Muscle layer of duodenum (tissue), 2 donors: ENCODE measurements around the gene SLIT1.

Experiments used
- H3K27ac ChIP-seq: one replicate; pipeline ENCODE4 v1.7.0; 2013; ENCODE audit warnings: mild to moderate bottlenecking, low read length
- H3K27me3 ChIP-seq: one replicate; pipeline ENCODE4 v1.7.0; 2013; ENCODE audit warnings: low read depth, mild to moderate bottlenecking, control low read depth, low read length
- H3K36me3 ChIP-seq, 2 donors: one replicate each; pipeline ENCODE4 v1.7.0; 2013; ENCODE audit warnings: low read length in 2 of 2, control low read depth in 1 of 2, mild to moderate bottlenecking in 1 of 2; ENCODE audit not compliant: insufficient read depth in 2 of 2, control insufficient read depth in 1 of 2
- H3K4me1 ChIP-seq, 2 donors: one replicate each; pipeline ENCODE4 v1.7.0; 2013; ENCODE audit warnings: low read length in 2 of 2, mild to moderate bottlenecking in 2 of 2, control low read depth in 1 of 2, moderate library complexity in 1 of 2; ENCODE audit not compliant: insufficient read depth in 2 of 2, control insufficient read depth in 1 of 2
- H3K4me3 ChIP-seq, 2 donors: one replicate each; pipeline ENCODE4 v1.7.0; 2013; ENCODE audit warnings: low read length in 2 of 2, low read depth in 1 of 2, mild to moderate bottlenecking in 1 of 2
- H3K9me3 ChIP-seq, 2 donors: one replicate each; pipeline ENCODE4 v1.7.0; 2013; ENCODE audit warnings: low read length in 2 of 2, control low read depth in 1 of 2, mild to moderate bottlenecking in 1 of 2; ENCODE audit not compliant: control insufficient read depth in 1 of 2
- donor health status: healthy.

SLIT1 gene

DNA sequence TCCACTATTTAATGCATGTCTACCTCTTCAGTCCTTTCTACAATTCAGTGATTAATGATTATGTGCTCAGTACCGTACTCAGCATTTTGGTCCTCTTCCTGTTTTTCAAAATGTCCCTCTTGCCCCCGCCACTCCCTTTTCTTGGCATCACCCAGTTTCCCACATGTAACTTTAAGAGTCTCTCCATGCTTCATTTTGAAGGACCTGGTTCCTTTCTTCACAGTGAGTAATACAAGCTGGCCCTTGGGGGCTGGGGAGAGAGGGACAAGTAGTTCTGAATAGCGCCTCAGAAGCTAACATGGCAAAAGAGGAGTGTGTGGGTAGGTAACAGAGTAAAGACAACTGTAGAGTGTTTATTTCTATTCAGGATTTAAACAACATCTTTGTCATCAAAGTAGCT lies 34.6 kb upstream of the SLIT1 start:
- Histone ChIP-seq H3K4me1 (no peaks in the 10 kb centered on the region), H3K36me3 (peaks cover 1 to 16% of the 10 kb centered on the region in 2 donors), H3K27me3 (no peaks in the 10 kb centered on the region), H3K27ac (no peak overlapping the region), H3K9me3 (no peaks in the 10 kb centered on the region), H3K4me3 (no peak overlapping the region)

GRCh38 chr10:97217299-97217698 lies 31.5 kb upstream of the SLIT1 start:
- H3K9me3 ChIP-seq, result no peaks in the 10 kb centered on the region
- no peak overlapping the region for H3K4me3 ChIP-seq
- H3K27me3 ChIP-seq, result no peaks in the 10 kb centered on the region
- no peak overlapping the region for H3K27ac ChIP-seq
- H3K4me1 ChIP-seq, result no peaks in the 10 kb centered on the region
- H3K36me3 ChIP-seq, result no peaks in the 10 kb centered on the region

DNA sequence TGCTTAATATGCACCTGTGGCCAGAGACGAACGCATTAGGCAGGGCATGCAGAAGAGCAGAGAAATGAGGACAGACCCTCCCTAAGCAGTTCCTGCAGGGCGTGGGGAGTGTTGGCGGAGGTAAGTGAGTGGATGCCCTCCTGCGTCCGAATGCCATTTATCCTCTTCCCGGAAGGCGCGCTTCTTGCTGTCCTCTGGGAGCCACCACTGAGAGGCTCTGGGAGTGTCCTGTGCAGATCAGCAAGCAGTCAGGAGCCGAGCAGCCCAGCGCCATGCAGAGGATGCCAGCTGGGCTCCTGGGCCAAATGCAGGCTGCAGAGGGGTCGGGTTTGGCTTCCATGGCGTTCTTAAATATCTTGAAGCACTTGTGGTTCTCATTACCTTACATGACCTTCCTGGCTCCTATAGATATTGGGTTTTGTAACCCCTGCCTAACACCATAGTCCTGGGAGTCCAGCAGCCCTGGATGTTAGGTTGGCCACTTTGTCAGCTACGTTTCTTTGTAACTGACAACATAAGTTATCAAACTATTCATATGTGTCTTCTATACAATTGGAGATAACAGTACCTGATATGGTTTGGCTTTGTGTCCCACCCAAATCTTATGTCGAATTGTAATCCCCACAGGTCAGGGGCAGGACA lies 30.0 kb upstream of the SLIT1 start:
- no peaks in the 10 kb centered on the region for H3K27me3 ChIP-seq
- H3K36me3 ChIP-seq, result no peaks in the 10 kb centered on the region
- H3K27ac ChIP-seq, result no peak overlapping the region
- H3K4me3 ChIP-seq, result no peak overlapping the region
- no peaks in the 10 kb centered on the region for H3K4me1 ChIP-seq
- no peaks in the 10 kb centered on the region for H3K9me3 ChIP-seq

DNA sequence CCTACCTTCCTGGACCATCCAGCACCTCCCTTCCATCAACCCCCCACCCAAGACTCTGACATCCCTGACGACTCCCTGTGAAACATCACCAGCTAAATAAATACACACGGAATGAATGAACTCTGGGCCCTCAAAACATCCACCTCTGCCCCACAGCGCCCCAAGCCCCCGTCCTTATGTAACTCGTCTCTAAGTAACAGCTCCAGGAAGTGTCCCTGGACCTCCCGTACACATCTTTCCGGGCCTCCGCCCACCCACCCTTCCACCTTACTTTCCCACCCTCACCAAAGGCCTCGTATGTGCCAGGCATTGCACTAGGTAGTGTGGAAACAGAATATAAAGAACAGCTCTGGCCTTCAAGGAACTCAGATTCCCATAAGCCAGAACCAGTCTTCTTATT lies 27.7 kb upstream of the SLIT1 start:
- no peaks in the 10 kb centered on the region for H3K27me3 ChIP-seq
- H3K4me3 ChIP-seq, result no peak overlapping the region
- no peaks in the 10 kb centered on the region for H3K9me3 ChIP-seq
- H3K4me1 ChIP-seq, result no peaks in the 10 kb centered on the region
- H3K27ac ChIP-seq, result no peak overlapping the region
- H3K36me3 ChIP-seq, result no peaks in the 10 kb centered on the region

DNA sequence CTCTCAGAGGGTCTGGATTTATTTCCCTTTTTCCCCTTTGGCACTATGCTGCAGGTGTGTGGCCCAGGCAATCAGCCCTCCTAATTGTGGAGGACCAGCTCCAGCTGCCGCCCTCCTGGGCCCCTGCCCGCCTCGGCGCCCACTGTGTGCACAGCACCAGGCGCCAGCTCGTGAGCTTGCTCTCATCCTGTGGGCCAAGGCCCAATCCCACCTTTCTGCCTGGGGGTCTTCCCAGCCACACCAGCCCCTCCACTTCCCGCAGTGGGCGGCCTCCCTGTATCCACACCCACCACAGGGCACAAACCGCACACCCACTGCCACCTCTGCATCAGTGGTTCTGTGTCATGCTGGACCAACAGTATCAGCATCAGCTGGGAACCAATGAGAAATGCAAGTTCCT lies 25.5 kb upstream of the SLIT1 start:
- H3K9me3 ChIP-seq, result no peaks in the 10 kb centered on the region
- no peak overlapping the region for H3K27ac ChIP-seq
- no peaks in the 10 kb centered on the region for H3K27me3 ChIP-seq
- H3K4me1 ChIP-seq, result no peaks in the 10 kb centered on the region
- no peaks in the 10 kb centered on the region for H3K36me3 ChIP-seq
- H3K4me3 ChIP-seq, result no peak overlapping the region

DNA sequence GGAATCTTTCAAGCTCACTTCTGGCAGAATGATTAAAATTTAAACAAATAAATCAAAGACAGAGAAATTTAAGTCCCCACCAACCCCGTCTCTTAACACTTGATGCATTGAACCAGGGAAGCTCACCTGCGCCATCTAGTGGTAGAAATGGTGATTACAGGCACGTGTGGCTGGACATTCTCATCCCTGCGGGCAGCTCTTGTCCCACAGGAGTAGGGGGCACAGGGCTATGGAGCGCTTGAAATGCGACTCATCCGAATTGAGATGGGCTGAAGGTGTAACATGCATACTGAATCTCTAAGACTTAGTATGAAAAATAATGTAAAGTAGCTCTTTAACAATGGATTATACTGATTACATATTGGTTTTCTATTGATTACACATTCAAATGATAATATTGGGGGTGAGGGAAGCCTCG lies 24.8 kb upstream of the SLIT1 start:
- Histone ChIP-seq H3K9me3 (no peaks in the 10 kb centered on the region), H3K36me3 (no peaks in the 10 kb centered on the region), H3K4me1 (no peaks in the 10 kb centered on the region), H3K27ac (no peak overlapping the region), H3K27me3 (no peaks in the 10 kb centered on the region), H3K4me3 (no peak overlapping the region)

GRCh38 chr10:97207756-97208346 lies 22.1 kb upstream of the SLIT1 start:
- Histone ChIP-seq H3K4me3 (no peak overlapping the region), H3K9me3 (no peaks in the 10 kb centered on the region), H3K27me3 (no peaks in the 10 kb centered on the region), H3K4me1 (no peaks in the 10 kb centered on the region), H3K27ac (no peak overlapping the region), H3K36me3 (no peaks in the 10 kb centered on the region)

DNA sequence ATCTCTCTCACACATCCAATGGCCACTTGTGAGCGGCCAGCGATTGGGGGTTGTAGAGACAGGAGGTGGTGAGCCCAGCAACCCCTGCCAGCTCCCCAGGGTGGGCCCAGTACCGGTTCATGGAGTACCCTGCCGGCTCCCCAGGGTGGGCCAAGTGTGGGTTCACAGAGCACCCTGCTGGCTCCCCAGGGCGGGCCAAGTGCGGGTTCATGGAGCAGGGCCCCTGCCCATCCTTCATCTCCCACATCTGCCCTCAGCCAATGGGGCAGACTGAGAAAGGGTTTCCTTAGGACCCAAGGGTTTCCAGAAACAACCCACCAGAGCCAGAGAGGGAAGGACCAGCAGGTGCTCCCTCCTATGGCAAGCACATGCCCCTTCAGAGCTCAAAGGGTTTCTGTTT lies 21.4 kb upstream of the SLIT1 start:
- H3K27me3 ChIP-seq, result no peaks in the 10 kb centered on the region
- no peaks in the 10 kb centered on the region for H3K36me3 ChIP-seq
- H3K9me3 ChIP-seq, result no peaks in the 10 kb centered on the region
- no peak overlapping the region for H3K27ac ChIP-seq
- no peaks in the 10 kb centered on the region for H3K4me1 ChIP-seq
- no peak overlapping the region for H3K4me3 ChIP-seq

- no peaks in the 10 kb centered on the region for H3K4me1 ChIP-seq
- H3K36me3 ChIP-seq, result no peaks in the 10 kb centered on the region
- no peak overlapping the region for H3K27ac ChIP-seq
- no peak overlapping the region for H3K4me3 ChIP-seq
- no peaks in the 10 kb centered on the region for H3K27me3 ChIP-seq
- H3K9me3 ChIP-seq, result no peaks in the 10 kb centered on the region
Observed at GRCh38 chr10:97204826-97205679, 19.3 kb upstream of the SLIT1 start.

DNA sequence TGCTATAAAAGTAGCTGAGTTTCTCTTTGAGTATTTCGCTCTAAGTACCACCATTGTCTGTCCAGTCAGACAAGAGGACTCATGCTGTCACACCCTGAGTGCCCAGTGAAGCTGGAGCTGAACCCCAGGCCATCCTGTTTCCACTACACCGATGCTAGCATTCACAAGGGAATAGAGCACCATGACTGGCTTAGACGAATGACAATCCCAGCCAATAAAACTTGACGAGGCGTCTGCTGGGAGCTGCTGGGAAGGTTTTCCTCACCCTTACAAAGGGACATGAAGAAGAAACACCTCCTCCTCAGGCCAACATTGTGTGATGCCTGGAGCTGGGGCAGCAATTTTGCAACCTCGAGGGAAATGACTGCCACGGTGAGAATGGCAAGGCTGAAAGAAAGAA lies 17.5 kb upstream of the SLIT1 start:
- Histone ChIP-seq H3K9me3 (no peaks in the 10 kb centered on the region), H3K4me3 (no peak overlapping the region), H3K4me1 (no peaks in the 10 kb centered on the region), H3K27ac (no peak overlapping the region), H3K27me3 (no peaks in the 10 kb centered on the region), H3K36me3 (no peaks in the 10 kb centered on the region)

DNA sequence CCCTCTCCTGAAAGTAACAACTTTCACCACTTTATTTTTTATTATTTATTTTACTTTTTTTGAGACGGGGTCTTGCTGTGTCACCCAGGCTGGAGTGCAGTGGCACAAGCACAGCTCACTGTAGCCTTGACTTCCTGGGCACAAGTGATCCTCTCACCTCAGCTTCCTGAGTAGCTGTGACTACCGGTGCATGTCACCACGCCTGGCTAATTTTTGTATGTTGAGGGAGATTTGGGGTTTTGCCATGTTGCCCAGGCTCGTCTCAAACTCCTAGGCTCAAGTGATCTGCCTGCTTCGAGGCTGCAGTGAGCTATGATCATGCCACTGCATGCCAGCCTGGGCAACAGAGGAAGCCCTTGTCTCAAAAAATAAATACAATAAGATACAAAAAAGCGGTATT lies 14.9 kb upstream of the SLIT1 start:
- Histone ChIP-seq H3K27me3 (no peaks in the 10 kb centered on the region), H3K4me3 (no peak overlapping the region), H3K27ac (no peak overlapping the region), H3K4me1 (peaks cover 0 to 6% of the 10 kb centered on the region in 2 donors), H3K9me3 (no peaks in the 10 kb centered on the region), H3K36me3 (no peaks in the 10 kb centered on the region)
